Measurements from ENCODE around the gene TSHR. TPM values are rescaled to one million over a fixed set of nuclear protein-coding genes. Genes with fewer than 3 reads are reported as not detected.

The TSHR gene
- total RNA-seq, 1 experiment from 2014 or later = not detected

DNA sequence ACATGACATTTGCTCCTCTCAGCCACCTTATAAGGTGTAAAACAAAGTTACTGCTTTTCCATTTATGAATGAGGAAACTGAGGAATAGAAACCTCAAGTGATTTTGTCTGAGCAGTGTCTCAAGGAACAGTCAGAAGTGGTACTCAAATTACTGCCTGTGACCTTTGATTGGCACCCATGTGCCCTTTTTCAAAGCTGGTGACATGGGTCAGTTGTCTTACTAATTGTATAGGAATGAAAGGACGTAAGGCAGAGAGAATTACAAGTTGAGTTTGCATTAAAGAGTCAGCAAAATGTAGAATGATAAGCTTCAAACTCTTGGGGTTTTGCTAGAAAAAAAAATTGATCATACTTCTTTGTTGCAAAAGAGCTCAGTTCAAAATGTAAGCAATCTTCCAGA is 136.2 kb downstream of the TSHR start:
- POLR2A ChIA-PET = interaction anchor here (0.6 kb wide), 1 partner anchor 1626 kb away, joined by 3 read pairs; no protein-coding TSS in a partner anchor

More for the DNA sequence above, 136.2 kb downstream of the TSHR start:
- no peaks in the 10 kb centered on the region for H3K36me3 Mint-ChIP-seq
- DNase-seq (ENCODE audit: low spot score) = no peak
- no peak overlapping the region for H3K27ac Mint-ChIP-seq
- H3K4me1 Mint-ChIP-seq = no peaks in the 10 kb centered on the region
- TF ChIP-seq NR1H2 (CRISPR knock-in tag; IDR thresholded peaks at IDR 0.05) (no peak), CREM (CRISPR knock-in tag; IDR thresholded peaks at IDR 0.05) (no peak), PRRX2 (CRISPR knock-in tag; IDR thresholded peaks at IDR 0.05) (no peak), ZNF317 (CRISPR knock-in tag; IDR thresholded peaks at IDR 0.05; ENCODE audit: borderline replicate concordance, low read depth) (no peak), JUN (CRISPR knock-in tag; IDR thresholded peaks at IDR 0.05) (no peak), IRF2 (CRISPR knock-in tag; IDR thresholded peaks at IDR 0.05; ENCODE audit: borderline replicate concordance, low read depth) (no peak), FOXK1 (CRISPR knock-in tag; IDR thresholded peaks at IDR 0.05) (no peak), NFE2L1 (CRISPR knock-in tag; IDR thresholded peaks at IDR 0.05) (no peak), ZNF281 (CRISPR knock-in tag; IDR thresholded peaks at IDR 0.05) (no peak), FOXP4 (CRISPR knock-in tag; IDR thresholded peaks at IDR 0.05) (no peak), CTCF (IDR thresholded peaks at IDR 0.05) (no peak), NFATC4 (CRISPR knock-in tag; IDR thresholded peaks at IDR 0.05) (no peak), ZNF263 (CRISPR knock-in tag; IDR thresholded peaks at IDR 0.05; ENCODE audit: low read depth) (no peak), AFF4 (CRISPR knock-in tag; IDR thresholded peaks at IDR 0.05; ENCODE audit: borderline replicate concordance) (no peak)
- no peaks in the 10 kb centered on the region for H3K9me3 Mint-ChIP-seq
- CTCF ChIA-PET = interaction anchor here (0.5 kb wide), 1 partner anchor 324 kb away, joined by 3 read pairs; no protein-coding TSS in a partner anchor
- H3K4me3 Mint-ChIP-seq = no peak overlapping the region
- no peaks in the 10 kb centered on the region for H3K27me3 Mint-ChIP-seq (ENCODE audit: low read depth)
- no peak for ATAC-seq
